Measurements from ENCODE around the gene SDK1.
"Not testable (repeated sequence)": the region's sequence is repeated elsewhere in the genome, so short reads cannot be mapped to it uniquely, and the experiment has no call there.

The SDK1 gene

DNA sequence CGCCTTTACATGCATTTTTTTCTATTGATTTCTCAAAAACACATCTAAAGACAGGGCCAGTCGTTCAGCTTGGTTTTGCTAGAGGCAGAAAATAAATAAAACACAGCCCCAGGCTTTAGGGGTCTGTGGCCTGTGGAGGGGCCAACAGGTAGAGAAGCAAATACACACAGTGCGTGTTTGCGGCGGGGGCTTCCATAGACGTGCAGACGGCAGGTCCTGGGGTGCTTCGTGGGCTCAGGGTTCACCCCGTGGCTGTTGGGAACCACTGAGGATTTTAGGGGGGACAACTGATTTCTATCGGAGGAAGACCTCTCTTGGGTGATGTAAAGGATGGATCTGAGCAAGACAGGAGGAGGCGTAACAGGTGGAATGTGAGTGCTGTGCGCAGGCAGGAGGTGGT lies 935.3 kb downstream of the SDK1 start:
- ChIA-PET POLR2A (no interaction called here), CTCF (no interaction called here)
- TF ChIP-seq L3MBTL2 (conservative IDR thresholded peaks at IDR 0.05) (no peak), HDGF (IDR thresholded peaks at IDR 0.05; ENCODE audit: borderline replicate concordance) (no peak), FOXK2 (IDR thresholded peaks at IDR 0.05) (no peak)

DNA sequence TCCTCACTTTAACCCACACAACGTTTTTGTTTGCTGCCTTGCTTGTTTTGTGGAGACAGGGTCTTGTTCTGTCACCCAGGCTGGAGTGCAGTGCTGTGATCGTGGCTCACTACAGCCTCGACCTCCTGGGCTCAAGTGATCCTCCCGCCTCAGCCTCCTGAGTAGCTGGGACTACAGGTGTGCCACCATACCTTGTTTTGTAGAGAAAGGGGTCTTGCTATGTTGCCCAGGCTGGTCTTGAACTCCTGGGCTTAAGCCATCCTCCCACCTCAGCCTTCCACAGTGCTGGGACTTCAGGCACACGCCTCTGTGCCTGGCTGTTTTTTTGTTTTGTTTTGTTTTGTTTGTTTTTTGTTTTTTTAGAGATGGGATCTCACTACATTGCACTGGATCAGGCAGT lies 935.8 kb downstream of the SDK1 start:
- POLR2A ChIA-PET; CTCF ChIA-PET; DNase-seq (ENCODE audit: extremely low spot score): not testable (repeated sequence)

More for the DNA sequence above, 935.3 kb downstream of the SDK1 start:
- DNase-seq (ENCODE audit: extremely low spot score): no peak

DNA sequence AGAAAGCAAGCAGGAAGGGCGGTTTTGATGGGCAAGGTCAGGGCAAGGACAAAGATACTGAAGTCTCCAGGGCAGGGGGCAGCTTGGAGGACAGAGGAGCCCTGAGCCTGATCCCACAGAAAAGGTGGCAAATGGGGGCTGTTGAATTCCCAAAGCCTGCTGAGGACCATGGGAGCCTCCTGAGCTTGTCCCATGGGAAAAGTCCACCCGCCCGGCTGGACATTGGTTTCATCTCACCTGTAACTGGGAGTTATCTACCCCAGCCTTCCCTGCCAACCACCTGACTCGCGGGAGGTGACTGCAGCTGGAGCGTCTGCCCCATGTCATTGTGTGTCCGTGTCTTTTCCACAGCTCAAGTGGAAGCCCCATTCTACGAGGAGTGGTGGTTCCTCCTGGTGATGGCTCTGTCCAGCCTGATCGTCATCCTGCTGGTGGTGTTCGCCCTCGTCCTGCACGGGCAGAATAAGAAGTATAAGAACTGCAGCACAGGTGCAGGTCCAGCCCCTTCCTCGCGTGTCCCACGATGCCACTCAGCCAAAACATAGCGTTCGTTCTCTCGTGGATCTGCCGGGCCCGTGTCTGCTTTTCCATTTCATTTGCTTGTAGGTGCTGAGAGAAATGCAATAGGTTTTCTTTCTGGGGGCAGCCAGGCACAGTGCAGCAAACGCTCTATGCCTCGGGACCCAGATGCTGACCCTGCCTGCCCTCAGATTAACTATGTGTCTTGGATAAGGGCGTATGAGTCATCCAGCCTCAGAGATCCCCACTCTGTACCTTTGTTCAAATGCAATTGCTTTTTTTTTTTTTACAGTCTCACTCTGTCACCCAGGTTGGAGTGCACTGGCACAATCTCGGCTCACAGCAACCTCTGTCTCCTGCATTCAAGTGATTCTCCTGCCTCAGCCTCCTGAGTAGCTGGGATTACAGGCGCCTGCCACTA lies 936.5 kb downstream of the SDK1 start:
- DNase-seq (ENCODE audit: extremely low spot score): no peak
- ChIA-PET POLR2A (no interaction called here), CTCF (no interaction called here)
- no peak for TF ChIP-seq FOXA1 (IDR thresholded peaks at IDR 0.05)
- TF ChIP-seq HDGF (IDR thresholded peaks at IDR 0.05; ENCODE audit: borderline replicate concordance): no peak

- CTCF ChIA-PET: no interaction called here
- TF ChIP-seq SP1 (IDR thresholded peaks at IDR 0.05) (no peak), L3MBTL2 (conservative IDR thresholded peaks at IDR 0.05) (no peak), CTBP1 (IDR thresholded peaks at IDR 0.05; ENCODE audit: borderline replicate concordance) (no peak), FOXK2 (IDR thresholded peaks at IDR 0.05) (no peak), ZNF384 (IDR thresholded peaks at IDR 0.05) (no peak), FOXM1 (IDR thresholded peaks at IDR 0.05; ENCODE audit: borderline replicate concordance) (no peak), PKNOX1 (IDR thresholded peaks at IDR 0.05) (no peak), FOXA1 (IDR thresholded peaks at IDR 0.05) (no peak), TARDBP (IDR thresholded peaks at IDR 0.05) (no peak), SUZ12 (IDR thresholded peaks at IDR 0.05) (no peak), ARNT (IDR thresholded peaks at IDR 0.05) (no peak), NFRKB (IDR thresholded peaks at IDR 0.05) (no peak), HDGF (IDR thresholded peaks at IDR 0.05; ENCODE audit: borderline replicate concordance) (no peak), LEF1 (IDR thresholded peaks at IDR 0.05; ENCODE audit: borderline replicate concordance) (no peak), BHLHE40 (IDR thresholded peaks at IDR 0.05; ENCODE audit: borderline replicate concordance) (no peak), ELF4 (IDR thresholded peaks at IDR 0.05) (no peak)
- DNase-seq (ENCODE audit: extremely low spot score): no peak
- POLR2A ChIA-PET: no interaction called here
Observed at GRCh38 chr7:4238861-4239260, 937.8 kb downstream of the SDK1 start.

- CTCF ChIA-PET: no interaction called here
- no peak for TF ChIP-seq HDGF (IDR thresholded peaks at IDR 0.05; ENCODE audit: borderline replicate concordance)
- TF ChIP-seq ZNF384 (IDR thresholded peaks at IDR 0.05): no peak
- no peak for TF ChIP-seq NFRKB (IDR thresholded peaks at IDR 0.05)
- TF ChIP-seq LEF1 (IDR thresholded peaks at IDR 0.05; ENCODE audit: borderline replicate concordance): no peak
- TF ChIP-seq PKNOX1 (IDR thresholded peaks at IDR 0.05): no peak
- TF ChIP-seq L3MBTL2 (conservative IDR thresholded peaks at IDR 0.05): no peak
- TF ChIP-seq TARDBP (IDR thresholded peaks at IDR 0.05): no peak
- no peak for TF ChIP-seq BHLHE40 (IDR thresholded peaks at IDR 0.05; ENCODE audit: borderline replicate concordance)
Observed at GRCh38 chr7:4240042-4240441, 939.0 kb downstream of the SDK1 start.

GRCh38 chr7:4240520-4241303 lies 939.7 kb downstream of the SDK1 start:
- POLR2A ChIA-PET: no interaction called here
- DNase-seq (ENCODE audit: extremely low spot score): no peak
- TF ChIP-seq NFRKB (IDR thresholded peaks at IDR 0.05) (no peak), FOXK2 (IDR thresholded peaks at IDR 0.05) (no peak)
- CTCF ChIA-PET: no interaction called here

More at GRCh38 chr7:4240042-4240441, 939.0 kb downstream of the SDK1 start:
- DNase-seq (ENCODE audit: extremely low spot score): no peak
- POLR2A ChIA-PET: no interaction called here

- DNase-seq (ENCODE audit: extremely low spot score): no peak
- ChIA-PET POLR2A (no interaction called here), CTCF (no interaction called here)
- no peak for TF ChIP-seq TARDBP (IDR thresholded peaks at IDR 0.05)
- TF ChIP-seq ZNF384 (IDR thresholded peaks at IDR 0.05): no peak
- no peak for TF ChIP-seq SUZ12 (IDR thresholded peaks at IDR 0.05)
- no peak for TF ChIP-seq SP1 (IDR thresholded peaks at IDR 0.05)
- TF ChIP-seq ELF4 (IDR thresholded peaks at IDR 0.05): no peak
- TF ChIP-seq NFRKB (IDR thresholded peaks at IDR 0.05): no peak
- TF ChIP-seq CTBP1 (IDR thresholded peaks at IDR 0.05; ENCODE audit: borderline replicate concordance): no peak
- no peak for TF ChIP-seq BHLHE40 (IDR thresholded peaks at IDR 0.05; ENCODE audit: borderline replicate concordance)
- no peak for TF ChIP-seq ARNT (IDR thresholded peaks at IDR 0.05)
- TF ChIP-seq LEF1 (IDR thresholded peaks at IDR 0.05; ENCODE audit: borderline replicate concordance): no peak
- no peak for TF ChIP-seq PKNOX1 (IDR thresholded peaks at IDR 0.05)
- TF ChIP-seq FOXM1 (IDR thresholded peaks at IDR 0.05; ENCODE audit: borderline replicate concordance): no peak
- TF ChIP-seq FOXK2 (IDR thresholded peaks at IDR 0.05): no peak
Observed at GRCh38 chr7:4241304-4241612, 940.2 kb downstream of the SDK1 start.
